ENCODE measurements around the gene FHOD1.

- no peak for TF ChIP-seq CTCF (IDR thresholded peaks at IDR 0.05)
- TF ChIP-seq POLR2A (IDR thresholded peaks at IDR 0.05): no peak
- TF ChIP-seq EP300 (IDR thresholded peaks at IDR 0.05): no peak
- no peak for TF ChIP-seq POLR2AphosphoS5 (IDR thresholded peaks at IDR 0.05)
Measured at GRCh38 chr16:67182288-67182687, 65.0 kb downstream of the FHOD1 start.
